ENCODE results near the gene RBPJL. TPM values are rescaled to one million over a fixed set of nuclear protein-coding genes. Genes with fewer than 3 reads are reported as not detected.
A peak's percentile ranks its signal among the peaks of the same experiment; 100 is the strongest.

RBPJL gene
- polyA plus RNA-seq, 1 experiment, result not detected

DNA sequence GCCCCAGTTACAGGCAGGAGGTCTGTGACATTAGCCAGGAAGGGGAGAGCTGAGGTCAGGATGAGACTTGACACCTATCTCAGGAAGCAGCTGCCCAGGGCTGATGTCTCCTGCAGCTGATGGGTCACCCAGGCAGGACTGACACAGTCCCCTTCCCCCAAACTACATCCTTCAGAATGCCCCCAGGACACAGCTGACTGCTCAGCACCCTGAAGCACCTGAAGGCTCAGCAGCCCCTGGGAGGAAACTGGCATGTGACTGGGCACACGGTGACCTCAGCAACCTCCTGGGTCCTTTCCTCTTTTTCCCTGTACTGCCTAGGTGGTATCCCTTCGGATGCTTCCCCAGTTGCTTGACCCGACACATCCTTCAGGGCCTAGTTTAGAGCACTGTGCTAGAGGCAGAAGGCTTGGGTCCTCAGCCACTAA is 39.7 kb downstream of the RBPJL start:
- Histone ChIP-seq H3K4me3 (ENCODE audit: low read depth, low read length) (peak overlapping the region; percentile 62), H3K27me3 (ENCODE audit: control insufficient read depth, insufficient read depth, low read length) (no peaks in the 10 kb centered on the region), H3K36me3 (ENCODE audit: control insufficient read depth, insufficient read depth, low read length) (peaks cover 3% of the 10 kb centered on the region; the same call in 1 of the 2 replicates)
- CTCF ChIA-PET, result interaction anchor here (1.2 to 2.7 kb wide), 6 partner anchors 17 to 275 kb away, joined by 3 to 12 read pairs (median 4); partner anchors contain the start of gene SYS1
- no peak for DNase-seq (ENCODE audit: low read depth)
- TF ChIP-seq, protein P1, sequence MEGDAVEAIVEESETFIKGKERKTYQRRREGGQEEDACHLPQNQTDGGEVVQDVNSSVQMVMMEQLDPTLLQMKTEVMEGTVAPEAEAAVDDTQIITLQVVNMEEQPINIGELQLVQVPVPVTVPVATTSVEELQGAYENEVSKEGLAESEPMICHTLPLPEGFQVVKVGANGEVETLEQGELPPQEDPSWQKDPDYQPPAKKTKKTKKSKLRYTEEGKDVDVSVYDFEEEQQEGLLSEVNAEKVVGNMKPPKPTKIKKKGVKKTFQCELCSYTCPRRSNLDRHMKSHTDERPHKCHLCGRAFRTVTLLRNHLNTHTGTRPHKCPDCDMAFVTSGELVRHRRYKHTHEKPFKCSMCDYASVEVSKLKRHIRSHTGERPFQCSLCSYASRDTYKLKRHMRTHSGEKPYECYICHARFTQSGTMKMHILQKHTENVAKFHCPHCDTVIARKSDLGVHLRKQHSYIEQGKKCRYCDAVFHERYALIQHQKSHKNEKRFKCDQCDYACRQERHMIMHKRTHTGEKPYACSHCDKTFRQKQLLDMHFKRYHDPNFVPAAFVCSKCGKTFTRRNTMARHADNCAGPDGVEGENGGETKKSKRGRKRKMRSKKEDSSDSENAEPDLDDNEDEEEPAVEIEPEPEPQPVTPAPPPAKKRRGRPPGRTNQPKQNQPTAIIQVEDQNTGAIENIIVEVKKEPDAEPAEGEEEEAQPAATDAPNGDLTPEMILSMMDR (IDR thresholded peaks at IDR 0.05; ENCODE audit: insufficient read depth, low read depth, low read length), result no peak
- POLR2A ChIA-PET, result interaction anchor here (2.5 kb wide), 1 partner anchor 9 kb away, joined by 8 read pairs; no protein-coding TSS in a partner anchor

DNA sequence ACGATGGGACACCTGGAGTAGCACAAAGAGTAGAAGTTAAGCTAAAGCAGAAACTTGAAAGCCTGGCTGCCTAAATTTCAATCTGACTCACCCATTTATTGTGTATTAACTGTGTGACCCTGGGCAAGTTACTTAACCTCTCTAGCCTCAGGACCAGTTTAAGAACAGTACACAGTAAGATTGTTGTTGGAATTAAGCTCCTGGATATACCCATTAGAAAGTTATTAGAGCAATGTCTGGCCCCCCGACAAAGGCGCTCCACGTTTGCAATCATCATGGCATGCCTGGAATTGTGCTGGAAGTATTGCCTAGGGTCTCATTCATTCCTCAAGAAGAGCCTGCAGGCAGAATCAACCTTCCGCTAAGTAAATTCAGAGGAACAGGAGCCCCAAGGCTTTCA is 40.2 kb downstream of the RBPJL start:
- Histone ChIP-seq H3K36me3 (ENCODE audit: control insufficient read depth, insufficient read depth, low read length) (peaks cover 3% of the 10 kb centered on the region; the same call in 1 of the 2 replicates), H3K27me3 (ENCODE audit: control insufficient read depth, insufficient read depth, low read length) (no peaks in the 10 kb centered on the region), H3K4me3 (ENCODE audit: low read depth, low read length) (peak overlapping the region; percentile 62)
- no peak for DNase-seq (ENCODE audit: low read depth)
- TF ChIP-seq, protein P1 (IDR thresholded peaks at IDR 0.05; ENCODE audit: insufficient read depth, low read depth, low read length), result no peak
- CTCF ChIA-PET, result interaction anchor here (0.8 to 2.7 kb wide), 6 partner anchors 16 to 276 kb away, joined by 3 to 12 read pairs (median 4); partner anchors contain the start of gene SYS1
- POLR2A ChIA-PET, result interaction anchor here (2.5 kb wide), 1 partner anchor 10 kb away, joined by 8 read pairs; no protein-coding TSS in a partner anchor

GRCh38 chr20:45347297-45347935 is 40.8 kb downstream of the RBPJL start:
- TF ChIP-seq, protein P1 (IDR thresholded peaks at IDR 0.05; ENCODE audit: insufficient read depth, low read depth, low read length), result no peak
- CTCF ChIA-PET, result interaction anchor here (0.8 to 2.7 kb wide), 6 partner anchors 15 to 276 kb away, joined by 3 to 12 read pairs (median 4); partner anchors contain the start of gene SYS1
- POLR2A ChIA-PET, result interaction anchor here (0.6 to 2.5 kb wide), 2 partner anchors 10 to 432 kb away, joined by 3 to 8 read pairs; no protein-coding TSS in a partner anchor
- H3K4me3 ChIP-seq (ENCODE audit: low read depth, low read length), result peak overlapping the region; percentile 62
- no peak for DNase-seq (ENCODE audit: low read depth)
- H3K36me3 ChIP-seq (ENCODE audit: control insufficient read depth, insufficient read depth, low read length), result peaks cover 3% of the 10 kb centered on the region; the same call in 1 of the 2 replicates
- H3K27me3 ChIP-seq (ENCODE audit: control insufficient read depth, insufficient read depth, low read length), result no peaks in the 10 kb centered on the region

DNA sequence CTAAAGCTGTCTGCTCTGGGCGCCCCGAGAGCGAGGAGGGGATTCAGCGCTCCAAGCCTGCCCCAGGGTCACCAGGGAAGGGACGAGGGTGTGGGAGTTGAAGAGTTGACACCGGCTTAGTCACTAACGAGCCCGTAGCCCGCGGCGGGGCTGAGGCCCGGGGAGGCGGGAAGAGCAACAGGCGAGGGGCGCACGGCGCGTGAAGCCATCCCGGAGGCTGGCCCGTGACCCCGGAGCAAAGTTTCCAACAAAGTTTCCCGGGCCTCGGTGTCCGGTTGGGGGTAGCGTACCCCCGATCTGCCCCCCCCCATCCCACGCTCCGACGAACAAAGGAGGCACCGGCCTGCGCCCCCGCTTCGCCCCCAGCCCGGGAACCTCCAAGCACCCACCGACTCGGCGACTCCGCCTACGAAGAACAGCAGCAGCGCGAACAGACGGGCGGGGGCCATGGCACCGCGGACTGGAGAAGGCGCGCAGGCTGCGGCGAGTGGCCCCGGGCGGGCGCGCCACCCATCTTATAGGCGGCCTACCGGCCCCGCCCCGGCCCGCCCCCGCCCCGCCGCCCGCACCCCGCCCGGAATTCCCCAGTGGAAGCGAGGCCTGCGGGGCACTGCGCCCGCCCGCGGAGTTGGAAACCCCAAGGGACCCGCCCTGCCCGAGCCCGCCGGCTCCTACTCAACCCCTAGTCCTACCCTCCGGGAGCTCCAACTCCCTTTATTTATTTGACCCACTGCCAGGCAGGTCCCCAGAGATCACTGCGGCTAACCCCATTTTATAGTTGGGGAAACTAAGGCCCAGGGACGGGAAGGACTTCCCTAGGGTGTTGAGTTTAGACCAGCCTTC is 41.5 kb downstream of the RBPJL start, which contains the start of gene SDC4:
Gene SDC4 (minus strand): TSS at position 489 of the 843 bp plus-strand sequence. CDS start 40 bp downstream, at position 449.
- Histone ChIP-seq H3K27me3 (ENCODE audit: control insufficient read depth, insufficient read depth, low read length) (no peaks in the 10 kb centered on the region), H3K4me3 (ENCODE audit: low read depth, low read length) (peak within 1 kb of the TSS; percentile 62), H3K36me3 (ENCODE audit: control insufficient read depth, insufficient read depth, low read length) (peaks cover 3% of the 10 kb centered on the region; the same call in 1 of the 2 replicates)
- ChIA-PET POLR2A (interaction anchor here (0.6 to 2.5 kb wide), 5 partner anchors 11 to 621 kb away, joined by 3 to 8 read pairs (median 5); no protein-coding TSS in a partner anchor), CTCF (interaction anchor here (1.2 to 2.7 kb wide), 4 partner anchors 15 to 28 kb away, joined by 4 to 12 read pairs (median 6); partner anchors contain the start of gene SYS1)
- TF ChIP-seq, protein P1 (IDR thresholded peaks at IDR 0.05; ENCODE audit: insufficient read depth, low read depth, low read length), result no peak
- DNase-seq (ENCODE audit: low read depth), result no peak

Data from BJ (cell line).